NCI-H82 (cell line): ENCODE measurements around the gene HTR3B.
"Not testable (repeated sequence)": the region's sequence is repeated elsewhere in the genome, so short reads cannot be mapped to it uniquely, and the experiment has no call there.

Experiments used
- DNase-seq: peaks from one replicate; lab custom pipeline; 2025; lab: John Stamatoyannopoulos, UW

HTR3B gene

DNA sequence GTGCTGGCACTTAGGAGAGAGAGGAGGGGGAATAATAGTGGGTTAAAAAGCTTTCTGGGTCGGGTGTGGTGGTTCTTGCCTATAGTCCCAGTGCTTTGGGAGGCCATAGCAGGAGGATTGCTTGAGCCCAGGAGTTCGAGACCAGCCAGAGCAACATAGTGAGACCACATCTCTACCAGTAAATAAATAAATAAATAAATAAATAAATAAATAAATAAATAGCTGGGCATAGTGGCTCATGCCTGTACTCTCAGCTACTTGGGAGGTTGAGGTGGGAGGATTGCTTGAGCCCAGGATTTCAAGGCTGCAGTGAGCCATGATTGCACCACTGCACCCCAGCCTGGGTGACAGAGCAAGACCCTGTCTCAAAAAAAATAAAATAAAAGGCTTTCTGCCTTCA lies 41.6 kb downstream of the HTR3B start:
- not testable (repeated sequence) for DNase-seq

DNA sequence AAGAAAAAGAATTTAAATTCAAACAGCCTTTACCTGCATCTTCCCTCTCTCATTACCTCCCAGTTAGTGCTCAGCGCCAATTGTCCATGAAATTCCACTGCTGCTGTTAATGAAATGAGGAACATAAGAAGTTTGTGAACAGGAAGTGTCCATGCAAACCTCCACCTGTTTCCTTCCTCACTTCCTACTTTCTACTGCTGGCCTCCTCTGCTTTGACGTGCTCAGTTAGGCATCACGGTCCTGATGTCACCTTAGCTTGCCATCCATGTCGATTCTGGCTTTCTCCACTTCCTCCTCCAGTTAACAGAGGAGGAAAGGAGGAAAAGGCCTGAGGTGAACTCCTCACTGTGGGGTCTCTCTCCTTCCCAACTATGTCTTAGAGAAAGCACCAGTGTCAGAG lies 43.4 kb downstream of the HTR3B start:
- no peak for DNase-seq

DNA sequence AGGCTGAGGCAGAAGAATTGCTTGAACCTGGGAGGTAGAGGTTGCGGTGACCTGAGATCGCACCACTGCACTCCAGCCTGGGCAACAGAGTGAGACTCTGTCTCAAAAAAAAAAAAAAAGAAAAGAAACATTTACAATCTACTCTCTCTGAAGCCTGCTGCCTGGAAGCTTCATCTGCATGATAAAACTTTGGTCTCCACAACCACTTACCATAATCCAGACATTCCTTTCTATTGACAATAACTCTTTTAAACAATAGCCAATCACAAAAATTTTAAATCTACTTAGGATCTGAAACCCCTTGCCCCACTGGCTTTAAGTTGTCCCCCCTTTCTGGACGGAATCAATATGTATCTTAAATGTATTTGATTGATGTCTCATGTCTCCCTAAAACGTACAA lies 45.3 kb downstream of the HTR3B start:
- DNase-seq: no peak

DNA sequence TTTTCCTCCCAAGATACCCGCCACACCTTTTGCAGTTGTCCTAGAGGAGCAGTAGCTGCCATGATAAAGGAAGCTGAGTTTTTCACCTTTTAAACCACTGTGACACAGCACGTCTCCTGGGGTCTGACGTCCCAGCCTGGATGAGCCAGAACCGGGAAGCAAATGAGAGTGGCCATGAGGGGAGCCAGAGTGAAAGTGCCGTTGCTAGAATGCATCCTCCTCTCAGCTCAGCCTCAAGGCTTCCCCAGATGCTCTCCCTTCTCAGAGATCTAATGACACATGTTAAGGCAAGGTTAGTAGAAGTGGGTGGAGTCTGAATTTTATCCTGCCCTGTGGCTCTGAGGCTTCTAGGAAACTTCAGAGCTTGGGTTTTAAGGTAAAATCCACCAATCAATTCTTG lies 46.9 kb downstream of the HTR3B start:
- DNase-seq: peak; percentile 42

DNA sequence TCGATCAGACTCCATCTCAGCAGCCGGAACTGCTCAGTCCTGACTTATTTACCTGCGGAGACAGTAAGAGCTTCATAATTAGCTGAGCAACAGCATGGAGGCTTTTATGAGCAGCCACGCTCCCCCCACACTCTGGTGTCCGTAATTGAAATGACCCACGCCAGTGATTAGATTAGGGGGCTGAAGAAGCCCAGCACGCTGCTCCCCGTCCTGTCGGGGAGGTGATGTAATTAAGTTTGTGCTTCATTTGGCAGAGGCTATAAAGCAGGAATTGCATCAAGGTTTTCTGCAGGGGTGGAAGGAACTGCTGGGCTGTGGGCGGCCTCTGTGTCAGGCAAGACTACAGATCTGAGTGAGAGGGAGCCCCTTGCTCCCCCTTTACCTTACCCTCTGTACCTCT lies 47.5 kb downstream of the HTR3B start:
- DNase-seq: no peak

DNA sequence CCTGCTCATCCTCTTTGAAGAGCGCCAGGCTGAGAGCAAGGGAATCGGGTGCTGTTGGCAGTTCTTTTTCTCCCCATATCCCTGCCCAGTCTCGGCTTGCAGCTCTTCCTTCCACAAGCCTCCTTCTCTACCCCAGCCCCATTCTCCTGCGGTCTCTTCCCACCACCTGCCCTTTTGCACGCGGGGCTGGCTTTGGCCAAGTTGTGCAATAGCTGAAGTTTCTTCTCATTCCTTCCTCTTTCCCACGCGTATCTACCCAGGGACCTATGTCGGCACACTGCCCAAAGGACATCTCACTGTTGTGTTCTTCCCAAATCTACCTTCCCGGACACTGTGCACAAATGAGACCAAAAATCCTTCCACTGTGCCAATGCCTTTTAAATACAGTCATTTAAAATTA lies 48.0 kb downstream of the HTR3B start:
- no peak for DNase-seq

DNA sequence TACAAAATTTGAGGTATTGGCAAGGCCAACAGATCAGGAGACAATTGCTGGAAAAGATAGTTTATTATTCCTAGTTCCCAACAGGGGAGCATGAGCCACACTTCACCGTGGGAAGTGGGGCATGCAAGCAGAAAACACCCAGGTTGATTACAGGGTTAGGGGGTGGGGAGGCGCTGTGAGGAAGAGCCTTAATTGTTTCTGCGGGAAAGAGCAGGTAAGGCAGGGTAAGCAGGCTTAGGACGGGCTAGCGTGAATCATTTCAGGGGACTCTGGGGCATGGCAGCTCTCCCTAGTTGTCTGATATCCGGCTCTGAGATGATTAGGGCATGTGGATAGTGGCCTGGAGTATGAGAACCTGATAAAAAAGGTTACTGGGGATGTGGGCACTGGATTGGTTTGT lies 49.6 kb downstream of the HTR3B start:
- no peak for DNase-seq

DNA sequence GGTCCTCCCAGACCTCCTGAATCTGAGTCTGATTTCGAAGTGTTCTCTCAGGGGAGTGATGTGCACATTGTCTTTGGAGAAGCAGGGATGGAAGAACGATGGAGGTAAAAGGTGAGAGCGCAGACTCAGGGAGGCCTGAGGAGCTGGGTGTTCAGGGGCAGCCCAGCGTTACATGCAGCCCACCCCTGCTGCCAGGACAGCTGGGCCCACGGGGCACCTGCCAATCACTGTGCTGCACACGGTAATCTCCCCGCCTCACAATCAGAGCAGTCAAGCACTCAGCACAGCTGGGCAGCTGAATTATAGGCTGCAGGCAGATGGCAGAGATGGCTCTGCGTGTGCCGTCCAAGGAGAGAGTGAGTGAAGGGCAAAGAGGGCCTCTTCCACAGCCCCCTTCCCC lies 52.4 kb downstream of the HTR3B start:
- peak; percentile 89 for DNase-seq

DNA sequence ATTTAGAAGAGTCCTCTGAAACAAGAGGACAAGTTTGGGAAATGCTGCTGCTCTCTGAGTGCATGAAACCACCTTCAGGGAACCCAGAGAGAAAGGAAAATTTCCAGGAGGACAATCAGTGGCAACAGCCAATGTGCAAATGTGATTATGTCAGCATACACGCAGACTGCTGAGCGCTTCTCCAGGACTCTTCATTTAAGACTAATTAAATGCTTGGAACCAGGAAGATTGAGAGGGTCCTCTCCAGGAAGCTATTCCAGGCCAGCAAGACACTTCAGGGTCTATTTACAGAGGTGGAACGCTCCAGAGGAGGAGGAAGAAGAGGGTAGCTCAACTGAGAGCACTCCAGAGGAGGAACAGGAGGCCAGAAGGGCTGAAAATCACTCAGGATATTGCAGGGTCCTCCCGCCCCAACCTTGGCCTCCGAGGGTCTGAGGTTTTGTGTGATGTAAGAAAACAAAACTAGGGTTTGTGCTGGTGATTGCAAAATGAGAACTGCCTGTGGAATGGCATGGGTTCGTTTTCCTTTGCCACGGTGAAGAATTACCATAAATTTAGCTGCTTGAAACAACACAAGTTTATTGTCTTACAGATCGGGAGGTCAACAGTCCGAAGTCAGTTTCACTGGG lies 56.2 kb downstream of the HTR3B start:
- DNase-seq: no peak

DNA sequence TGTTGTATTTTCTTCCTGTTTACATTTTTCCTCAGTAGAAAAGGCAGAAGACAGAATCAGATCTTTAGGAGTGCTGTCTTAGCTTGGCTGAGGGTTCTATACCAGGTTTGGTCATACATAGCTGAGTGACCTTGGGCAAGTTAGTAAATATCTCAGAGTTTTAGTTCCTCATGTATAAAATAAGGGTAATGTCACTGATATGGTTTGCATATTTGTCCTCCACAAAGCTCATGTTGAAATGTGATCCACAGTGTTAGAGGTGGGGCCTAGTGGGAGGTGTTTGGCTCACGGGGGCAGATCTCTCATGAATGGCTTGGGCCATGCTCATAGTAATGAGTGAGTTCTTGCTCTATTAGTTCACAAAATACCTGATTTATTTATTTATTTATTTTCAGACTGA lies 62.8 kb downstream of the HTR3B start:
- DNase-seq: no peak

DNA sequence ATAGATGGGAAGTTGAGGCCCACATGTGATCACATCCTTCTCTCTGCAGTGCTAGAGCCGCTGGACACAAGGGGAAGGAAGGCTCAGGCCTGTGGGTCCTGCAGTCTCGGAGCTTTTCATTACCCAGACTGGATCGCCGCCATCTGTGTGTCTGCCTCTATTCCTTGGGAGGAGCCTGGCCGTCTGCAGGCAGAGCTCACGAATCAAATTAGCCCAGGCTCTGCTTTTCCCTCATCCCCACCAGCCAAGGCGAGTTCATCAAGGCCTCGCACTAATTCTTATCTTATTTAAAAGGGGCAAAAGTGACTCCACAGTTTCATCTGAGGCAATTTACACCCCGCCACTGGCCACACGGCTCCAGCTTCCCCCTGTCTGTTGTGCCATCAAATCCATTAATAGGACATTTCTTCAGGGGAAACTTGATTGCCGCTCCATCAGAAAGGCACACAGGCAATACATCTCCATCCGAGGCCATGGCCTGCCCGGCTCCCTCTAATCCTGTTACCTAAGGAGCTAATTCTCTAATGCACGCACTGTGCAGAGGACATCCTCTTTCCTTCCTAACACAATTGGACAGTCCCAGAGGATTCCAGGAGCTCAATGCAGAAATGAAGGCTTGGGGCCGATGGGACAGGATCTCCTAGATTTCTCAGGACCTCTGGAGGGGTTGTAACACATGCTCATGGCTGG lies 67.1 kb downstream of the HTR3B start:
- DNase-seq: peak; percentile 93

DNA sequence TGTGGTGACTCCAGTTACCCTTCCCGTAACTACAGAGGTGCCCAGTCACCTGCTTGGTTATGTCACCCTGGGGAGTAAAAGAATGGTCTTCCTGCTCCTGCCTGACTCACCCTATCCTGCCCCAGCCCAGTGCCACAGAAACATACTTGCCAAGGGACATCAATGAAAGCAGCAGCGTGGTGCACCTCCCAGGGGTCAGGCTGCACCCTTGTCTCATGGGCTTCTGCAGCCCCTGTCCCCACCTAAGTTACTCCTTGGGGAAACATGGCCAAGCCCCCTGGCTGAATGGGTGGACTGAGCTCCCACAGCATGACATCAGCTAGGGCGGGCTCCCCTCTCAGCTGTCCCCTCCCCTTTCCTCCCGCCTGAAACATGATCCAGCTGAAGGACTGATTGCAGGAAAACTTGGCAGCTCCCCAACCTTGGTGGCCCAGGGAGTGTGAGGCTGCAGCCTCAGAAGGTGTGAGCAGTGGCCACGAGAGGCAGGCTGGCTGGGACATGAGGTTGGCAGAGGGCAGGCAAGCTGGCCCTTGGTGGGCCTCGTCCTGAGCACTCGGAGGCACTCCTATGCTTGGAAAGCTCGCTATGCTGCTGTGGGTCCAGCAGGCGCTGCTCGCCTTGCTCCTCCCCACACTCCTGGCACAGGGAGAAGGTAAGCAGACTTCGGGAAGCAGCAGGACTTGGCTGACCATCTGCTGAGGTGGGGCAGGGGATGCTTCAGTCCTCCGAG lies 70.3 kb downstream of the HTR3B start, which contains the start of gene HTR3A:
HTR3A (plus strand) TSS at position 368 of the 730 bp plus-strand sequence; CDS start at position 586, 218 bp downstream.
- peak; percentile 89 for DNase-seq

DNA sequence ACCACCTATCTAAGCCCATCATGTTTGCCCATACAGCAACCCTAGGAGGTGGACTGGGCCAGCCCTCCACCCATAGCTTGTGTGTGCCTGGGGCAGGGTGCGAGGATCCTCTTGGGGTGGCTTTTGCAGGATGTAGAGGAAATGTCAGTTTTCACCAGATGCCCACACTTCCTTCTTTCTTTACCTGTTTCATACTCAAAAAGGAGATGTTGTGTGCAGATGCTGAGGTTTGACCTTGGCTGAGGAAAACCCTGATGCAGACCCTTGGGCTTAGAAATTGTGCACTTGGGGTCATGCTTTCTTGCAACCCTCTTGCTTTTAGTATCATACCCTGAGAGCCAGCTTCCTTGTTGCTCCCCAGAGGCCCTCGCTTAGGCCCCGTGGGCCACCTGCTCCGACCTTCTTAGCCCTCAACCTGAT lies 72.5 kb downstream of the HTR3B start:
- no peak for DNase-seq

DNA sequence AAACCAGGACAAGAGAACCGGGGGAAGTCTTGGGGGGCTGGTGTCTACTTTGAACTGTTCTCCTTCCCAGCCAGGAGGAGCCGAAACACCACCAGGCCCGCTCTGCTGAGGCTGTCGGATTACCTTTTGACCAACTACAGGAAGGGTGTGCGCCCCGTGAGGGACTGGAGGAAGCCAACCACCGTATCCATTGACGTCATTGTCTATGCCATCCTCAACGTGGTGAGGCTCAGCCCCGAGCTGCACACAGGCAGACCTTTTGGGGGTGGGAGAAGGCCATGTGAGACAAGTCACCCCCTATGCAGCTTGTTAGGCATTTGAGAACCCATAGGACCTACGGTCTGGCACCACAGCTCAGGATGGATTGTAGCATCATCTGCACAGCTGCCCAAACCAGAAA lies 73.1 kb downstream of the HTR3B start:
- no peak for DNase-seq

DNA sequence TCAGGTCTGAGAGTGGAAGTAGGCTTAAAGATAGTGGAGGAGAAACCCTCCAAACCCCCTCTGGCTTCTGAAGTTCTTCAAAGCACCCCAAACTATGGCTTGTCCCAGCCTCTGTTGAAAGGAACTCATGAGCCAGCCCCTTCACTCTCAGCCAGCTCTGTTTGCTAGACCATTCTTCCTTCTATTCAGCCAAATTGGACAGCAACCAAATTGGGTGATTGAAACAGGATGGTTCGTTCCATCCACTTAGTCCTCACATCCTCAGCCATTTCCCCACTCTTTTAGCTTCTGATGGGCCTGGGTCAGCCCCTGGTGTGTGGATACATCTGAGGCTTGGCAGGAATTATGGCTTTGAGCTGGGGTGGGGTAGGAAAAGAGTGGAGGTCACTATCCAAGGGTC lies 74.8 kb downstream of the HTR3B start:
- DNase-seq: no peak

DNA sequence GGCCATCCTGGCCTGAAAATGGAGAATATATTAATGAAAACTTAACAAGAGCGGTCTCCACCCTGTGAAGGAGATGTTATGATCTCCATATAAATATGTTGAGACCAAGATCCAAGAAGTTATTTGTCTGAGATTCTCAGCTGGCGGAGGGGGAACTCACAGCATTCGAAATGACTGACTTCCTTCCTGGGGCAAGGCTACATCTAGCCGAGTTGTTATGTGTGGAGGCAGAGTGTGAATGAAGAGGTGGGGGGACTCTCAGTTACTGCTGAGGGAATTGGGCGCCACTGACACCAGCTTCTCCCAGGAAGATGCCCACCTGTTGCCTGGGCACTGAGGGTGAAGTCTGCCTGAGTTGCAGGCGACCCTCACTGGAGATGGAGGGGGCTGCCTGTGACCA lies 76.2 kb downstream of the HTR3B start:
- no peak for DNase-seq

DNA sequence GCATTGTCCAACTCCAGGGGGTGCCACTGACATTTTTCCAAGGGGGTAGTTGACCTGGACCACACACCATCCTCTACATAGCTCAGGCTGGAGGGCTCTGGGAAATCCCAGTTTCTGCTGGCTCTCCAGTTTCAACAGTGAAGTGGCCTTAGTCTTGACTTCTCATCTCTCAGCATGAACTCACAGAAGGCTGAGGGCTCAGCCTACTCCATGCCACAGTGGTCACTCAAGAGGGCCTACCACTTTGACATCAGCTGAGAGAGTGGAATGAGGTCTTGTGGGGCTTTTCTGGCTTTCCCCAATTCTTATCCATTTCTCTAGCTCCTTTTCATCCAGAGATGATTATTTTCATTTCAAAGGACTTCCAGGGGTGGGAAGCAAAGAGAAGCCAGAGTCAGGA lies 77.7 kb downstream of the HTR3B start:
- DNase-seq: no peak

DNA sequence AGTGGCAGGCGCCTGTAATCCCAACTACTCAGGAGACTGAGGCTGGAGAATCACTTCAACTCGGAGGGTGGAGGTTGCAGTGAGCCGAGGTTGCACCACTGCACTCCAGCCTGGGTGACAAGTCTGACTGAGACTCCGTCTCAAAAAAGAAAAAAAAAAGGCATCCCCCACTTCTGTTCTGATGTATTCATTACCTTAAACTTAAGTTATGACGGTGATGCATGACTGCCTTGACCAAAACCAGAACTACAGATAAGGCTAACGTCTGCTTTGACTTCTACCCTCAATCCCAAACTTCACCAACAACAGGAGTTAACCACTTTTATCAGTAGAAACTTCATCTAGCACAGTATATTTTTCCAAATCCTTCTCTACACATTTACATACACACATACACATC lies 80.2 kb downstream of the HTR3B start:
- DNase-seq: no peak

DNA sequence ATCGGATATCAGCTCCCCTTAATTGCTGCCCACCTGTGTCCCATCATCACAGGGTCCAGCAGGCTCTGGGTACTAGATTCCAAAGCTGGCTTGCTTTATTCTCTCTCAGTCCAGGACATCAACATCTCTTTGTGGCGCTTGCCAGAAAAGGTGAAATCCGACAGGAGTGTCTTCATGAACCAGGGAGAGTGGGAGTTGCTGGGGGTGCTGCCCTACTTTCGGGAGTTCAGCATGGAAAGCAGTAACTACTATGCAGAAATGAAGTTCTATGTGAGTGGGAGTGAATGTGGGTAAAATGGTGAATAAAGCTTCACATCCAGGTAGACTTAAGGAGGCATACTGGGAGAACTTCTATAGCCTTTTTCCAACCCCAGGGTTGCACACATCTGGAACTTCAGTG lies 81.3 kb downstream of the HTR3B start:
- no peak for DNase-seq

DNA sequence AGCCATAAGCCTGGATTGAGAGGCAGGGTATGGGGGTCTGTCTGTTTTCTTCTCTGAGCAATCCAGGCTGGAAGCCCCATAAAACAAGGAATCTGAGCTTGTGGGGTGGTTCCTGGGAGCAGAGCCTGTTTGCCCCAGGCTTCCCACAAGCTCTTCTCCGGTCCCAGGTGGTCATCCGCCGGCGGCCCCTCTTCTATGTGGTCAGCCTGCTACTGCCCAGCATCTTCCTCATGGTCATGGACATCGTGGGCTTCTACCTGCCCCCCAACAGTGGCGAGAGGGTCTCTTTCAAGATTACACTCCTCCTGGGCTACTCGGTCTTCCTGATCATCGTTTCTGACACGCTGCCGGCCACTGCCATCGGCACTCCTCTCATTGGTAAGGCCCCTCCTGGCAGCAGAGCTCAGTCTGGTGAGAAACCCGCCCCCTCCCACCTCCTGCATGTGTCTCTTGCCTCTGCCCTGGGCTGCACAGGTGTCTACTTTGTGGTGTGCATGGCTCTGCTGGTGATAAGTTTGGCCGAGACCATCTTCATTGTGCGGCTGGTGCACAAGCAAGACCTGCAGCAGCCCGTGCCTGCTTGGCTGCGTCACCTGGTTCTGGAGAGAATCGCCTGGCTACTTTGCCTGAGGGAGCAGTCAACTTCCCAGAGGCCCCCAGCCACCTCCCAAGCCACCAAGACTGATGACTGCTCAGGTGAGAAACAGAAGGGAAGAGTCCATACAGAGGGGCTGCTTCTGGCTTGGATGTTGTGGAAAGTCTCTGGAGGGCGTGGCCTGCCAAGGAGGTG lies 82.0 kb downstream of the HTR3B start:
- DNase-seq: no peak

DNA sequence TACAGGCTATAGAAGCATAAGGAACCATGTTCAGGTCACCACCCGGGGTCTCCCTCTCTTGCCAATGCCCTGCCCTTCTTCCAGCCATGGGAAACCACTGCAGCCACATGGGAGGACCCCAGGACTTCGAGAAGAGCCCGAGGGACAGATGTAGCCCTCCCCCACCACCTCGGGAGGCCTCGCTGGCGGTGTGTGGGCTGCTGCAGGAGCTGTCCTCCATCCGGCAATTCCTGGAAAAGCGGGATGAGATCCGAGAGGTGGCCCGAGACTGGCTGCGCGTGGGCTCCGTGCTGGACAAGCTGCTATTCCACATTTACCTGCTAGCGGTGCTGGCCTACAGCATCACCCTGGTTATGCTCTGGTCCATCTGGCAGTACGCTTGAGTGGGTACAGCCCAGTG lies 84.8 kb downstream of the HTR3B start:
- no peak for DNase-seq

DNA sequence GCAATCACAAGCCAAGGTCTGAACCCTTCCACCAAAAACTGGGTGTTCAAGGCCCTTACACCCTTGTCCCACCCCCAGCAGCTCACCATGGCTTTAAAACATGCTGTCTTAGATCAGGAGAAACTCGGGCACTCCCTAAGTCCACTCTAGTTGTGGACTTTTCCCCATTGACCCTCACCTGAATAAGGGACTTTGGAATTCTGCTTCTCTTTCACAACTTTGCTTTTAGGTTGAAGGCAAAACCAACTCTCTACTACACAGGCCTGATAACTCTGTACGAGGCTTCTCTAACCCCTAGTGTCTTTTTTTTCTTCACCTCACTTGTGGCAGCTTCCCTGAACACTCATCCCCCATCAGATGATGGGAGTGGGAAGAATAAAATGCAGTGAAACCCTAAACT lies 85.3 kb downstream of the HTR3B start:
- DNase-seq: no peak

DNA sequence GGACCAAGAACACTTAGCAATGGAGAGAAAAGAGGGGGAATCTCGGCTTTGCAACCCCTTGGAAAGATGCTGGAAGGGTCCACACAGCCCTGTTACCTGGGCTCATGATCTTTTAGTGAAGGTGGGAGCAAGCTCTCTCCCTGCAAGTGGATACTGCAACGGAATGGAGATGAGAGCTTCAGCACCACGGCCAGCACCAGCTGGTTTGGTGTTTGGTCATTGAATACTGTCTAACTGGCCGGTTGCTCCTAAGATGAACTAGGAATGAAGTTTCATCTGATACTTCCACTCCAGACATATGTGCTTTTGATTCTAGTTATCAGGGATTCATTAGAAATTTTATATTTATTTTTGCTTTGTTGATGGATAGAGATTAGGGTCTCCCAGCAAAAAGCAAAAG lies 86.6 kb downstream of the HTR3B start:
- no peak for DNase-seq
